HG03175 (cell line): ENCODE results near the gene PARP1.
"Not testable (repeated sequence)": the region's sequence is repeated elsewhere in the genome, so short reads cannot be mapped to it uniquely, and the experiment has no call there.

Experiments used
- ATAC-seq: cut with Tn5 transposase; IDR thresholded peaks from one replicate; pipeline ENCODE4 v1.9.1; 2021; ENCODE audit warnings: mild to moderate bottlenecking, moderate library complexity; ENCODE audit not compliant: unreplicated experiment

The PARP1 gene

GRCh38 chr1:226357416-226357815 is 50.5 kb downstream of the PARP1 start:
- ATAC-seq: no peak

GRCh38 chr1:226355669-226356551 is 52.0 kb downstream of the PARP1 start:
- ATAC-seq: peak; percentile 46

- no peak for ATAC-seq
These were observed 52.9 kb downstream of the PARP1 start for GRCh38 chr1:226355016-226355415.

- no peak for ATAC-seq
These were observed 54.0 kb downstream of the PARP1 start for GRCh38 chr1:226353698-226354525.

GRCh38 chr1:226351709-226352108 is 56.2 kb downstream of the PARP1 start:
- ATAC-seq: no peak

GRCh38 chr1:226350519-226350865 is 57.4 kb downstream of the PARP1 start:
- no peak for ATAC-seq

- ATAC-seq: peak; percentile 37
These were observed 57.9 kb downstream of the PARP1 start for GRCh38 chr1:226349801-226350518.

- ATAC-seq: no peak
These were observed 58.8 kb downstream of the PARP1 start for GRCh38 chr1:226349081-226349480.

GRCh38 chr1:226344441-226345259 is 63.2 kb downstream of the PARP1 start:
- no peak for ATAC-seq

- ATAC-seq: no peak
These were observed 65.2 kb downstream of the PARP1 start for GRCh38 chr1:226342656-226343055.

GRCh38 chr1:226340111-226340510 is 67.8 kb downstream of the PARP1 start:
- not testable (repeated sequence) for ATAC-seq

GRCh38 chr1:226337276-226337875 is 70.5 kb downstream of the PARP1 start:
- ATAC-seq: no peak

GRCh38 chr1:226335661-226336060 is 72.2 kb downstream of the PARP1 start:
- ATAC-seq: no peak

- no peak for ATAC-seq
These were observed 74.9 kb downstream of the PARP1 start for GRCh38 chr1:226332947-226333346.

- no peak for ATAC-seq
These were observed 78.7 kb downstream of the PARP1 start for GRCh38 chr1:226329237-226329636.

- ATAC-seq: no peak
These were observed 80.1 kb downstream of the PARP1 start for GRCh38 chr1:226327761-226328162.

- no peak for ATAC-seq
These were observed 82.7 kb downstream of the PARP1 start for GRCh38 chr1:226325178-226325577.

GRCh38 chr1:226324479-226324878 is 83.4 kb downstream of the PARP1 start:
- no peak for ATAC-seq

GRCh38 chr1:226322986-226323385 is 84.9 kb downstream of the PARP1 start:
- ATAC-seq: no peak

GRCh38 chr1:226320930-226321329 is 87.0 kb downstream of the PARP1 start:
- ATAC-seq: no peak
